AG04449 (cell line): ENCODE measurements around the gene ZDHHC22.

Source experiments
- CTCF ChIA-PET: fragments of 350-600 bp; formaldehyde crosslinking; extraction: SDS; loops from one replicate; lab custom pipeline; 2021; ENCODE audit warnings: antibody characterized with exemption; lab: Yijun Ruan, JAX
- POLR2A ChIA-PET: fragments of 400-600, 350-600 bp; formaldehyde crosslinking; extraction: SDS; loops from one replicate; lab custom pipeline; 2020; ENCODE audit warnings: antibody characterized with exemption, inconsistent platforms; lab: Yijun Ruan, JAX
- DNase-seq: peaks from one replicate; pipeline ENCODE4 v3.0.0-alpha.2; 2010; ENCODE audit warnings: low read depth, low spot score
- H3K4me3 ChIP-seq: 2 replicates; pipeline ENCODE4 v1.5.1; 2011; ENCODE audit warnings: low read depth, mild to moderate bottlenecking, control low read depth, low read length
- CTCF ChIP-seq: IDR thresholded peaks from one replicate; pipeline ENCODE4 v1.5.1; 2011; ENCODE audit warnings: mild to moderate bottlenecking, moderate library complexity, low read length, control low read depth, inconsistent platforms; ENCODE audit not compliant: insufficient read depth; ENCODE audit errors: missing control alignments

ZDHHC22 gene

GRCh38 chr14:77086017-77086727, 55.4 kb downstream of the ZDHHC22 start:
- CTCF ChIA-PET, result interaction anchor here (1.0 to 30.5 kb wide), 8 partner anchors 8 to 215 kb away, joined by 3 to 1142 read pairs (median 26); no protein-coding TSS in a partner anchor
- no peak for TF ChIP-seq CTCF
- H3K4me3 ChIP-seq, result no peak overlapping the region
- POLR2A ChIA-PET, result interaction anchor here (0.6 kb wide), 1 partner anchor 178 kb away, joined by 3 read pairs; no protein-coding TSS in a partner anchor
- no peak for DNase-seq

GRCh38 chr14:77085538-77085937, 56.1 kb downstream of the ZDHHC22 start:
- ChIA-PET POLR2A (no interaction called here), CTCF (interaction anchor here (1.0 to 30.5 kb wide), 8 partner anchors 8 to 214 kb away, joined by 3 to 1142 read pairs (median 26); no protein-coding TSS in a partner anchor)
- no peak overlapping the region for H3K4me3 ChIP-seq
- no peak for DNase-seq
- no peak for TF ChIP-seq CTCF

DNA sequence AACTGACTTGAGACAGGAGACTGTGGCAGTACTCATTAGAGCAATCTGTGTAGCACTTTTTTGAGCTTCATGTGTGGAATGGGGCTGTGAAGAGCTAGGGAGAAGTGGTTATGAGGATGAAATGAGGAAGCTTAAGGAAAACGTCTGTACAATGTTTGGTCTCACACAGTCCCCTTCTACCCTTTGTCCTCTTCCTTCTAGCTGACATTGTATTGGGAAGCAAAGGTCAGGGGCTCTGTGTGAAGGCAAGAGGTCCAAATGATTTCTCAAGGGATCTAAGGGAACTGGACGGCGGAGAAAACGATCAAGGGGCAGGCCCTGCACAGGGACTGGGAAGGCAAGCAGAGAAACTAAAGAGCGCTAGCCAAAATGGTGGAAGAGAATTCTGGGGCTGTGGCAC, 56.6 kb downstream of the ZDHHC22 start:
- CTCF ChIA-PET, result interaction anchor here (1.3 to 30.5 kb wide), 6 partner anchors 9 to 214 kb away, joined by 3 to 1142 read pairs (median 252); no protein-coding TSS in a partner anchor
- no peak for DNase-seq
- POLR2A ChIA-PET, result no interaction called here
- H3K4me3 ChIP-seq, result no peak overlapping the region
- no peak for TF ChIP-seq CTCF

DNA sequence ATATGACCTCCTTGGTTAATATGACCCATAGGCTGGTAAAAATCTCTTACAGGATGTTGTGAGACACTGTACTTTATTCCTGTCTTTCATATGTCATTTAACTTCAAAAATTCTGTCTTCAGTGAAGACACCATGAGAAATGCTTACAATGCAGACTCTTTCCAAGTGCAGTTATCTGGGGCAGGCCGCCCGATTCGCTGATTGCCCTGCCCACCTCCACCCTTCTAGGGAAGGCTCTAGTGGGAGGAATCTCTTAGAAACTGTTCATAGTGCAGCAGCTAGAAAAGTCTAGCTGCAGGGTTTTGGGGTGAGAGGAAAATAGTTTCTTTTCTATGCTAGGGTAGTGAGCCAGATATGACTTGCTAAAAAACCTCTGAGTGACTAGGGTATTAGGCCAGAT, 58.5 kb downstream of the ZDHHC22 start:
- H3K4me3 ChIP-seq, result no peak overlapping the region
- CTCF ChIA-PET, result interaction anchor here (16.4 to 30.5 kb wide), 4 partner anchors 7 to 212 kb away, joined by 464 to 1142 read pairs (median 764); partner anchors contain the start of gene CIPC
- no peak for DNase-seq
- no peak for TF ChIP-seq CTCF
- POLR2A ChIA-PET, result no interaction called here

DNA sequence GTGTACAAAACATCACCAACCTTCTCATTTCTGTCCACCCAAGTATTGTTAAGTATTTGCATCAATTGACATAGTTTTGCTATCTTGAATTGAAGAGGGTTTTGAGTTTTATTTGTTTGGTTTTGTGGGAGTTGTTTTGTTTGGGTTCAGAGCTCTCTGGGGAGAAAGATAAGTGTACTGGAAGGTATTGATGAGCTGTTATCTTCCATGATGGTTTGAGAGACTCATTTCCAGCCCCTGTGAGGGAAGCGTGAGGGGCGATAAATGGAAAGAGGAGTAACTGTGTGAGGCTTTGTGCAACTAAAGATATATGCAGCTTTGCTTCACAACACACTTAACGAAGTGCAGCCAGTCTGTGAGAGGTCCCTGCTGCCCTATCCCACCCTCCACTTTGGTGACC, 59.2 kb downstream of the ZDHHC22 start:
- POLR2A ChIA-PET, result no interaction called here
- CTCF ChIA-PET, result interaction anchor here (16.4 to 30.5 kb wide), 4 partner anchors 7 to 211 kb away, joined by 464 to 1142 read pairs (median 764); partner anchors contain the start of gene CIPC
- no peak for DNase-seq
- TF ChIP-seq CTCF, result no peak
- no peak overlapping the region for H3K4me3 ChIP-seq
